Endothelial cell of umbilical vein (primary cell): ENCODE measurements around the gene ABCC11. TPM values are rescaled to one million over a fixed set of nuclear protein-coding genes. Genes with fewer than 3 reads are reported as not detected.

ENCODE experiments used
- BruUV-seq: library from RNA; stranded (reverse); fragments of 400-500 nt; replicated peaks from 2 replicates; lab custom pipeline; 2021; lab: Mats Ljungman, UMichigan
- CTCF ChIA-PET: fragments of 300-600, 350-600 bp; sonication (Branson Sonifier 250); formaldehyde crosslinking; loops from one replicate; lab custom pipeline; 2021; ENCODE audit warnings: antibody characterized with exemption, inconsistent platforms; lab: Charles Lee
- POLR2A ChIA-PET: fragments of 300-600, 350-600 bp; sonication (Branson Sonifier 250); formaldehyde crosslinking; loops from one replicate; lab custom pipeline; 2021; ENCODE audit warnings: antibody characterized with exemption, inconsistent platforms; lab: Charles Lee
- DNase-seq: peaks from one replicate; pipeline ENCODE4 v3.0.0-alpha.2; 2011; ENCODE audit warnings: low read depth, low spot score
- FAIRE-seq: peaks from 2 replicates; lab custom pipeline; 2011; peaks lifted over from hg19 to GRCh38; lab: Jason Lieb, UNC
- H2AFZ ChIP-seq: 2 replicates; pipeline ENCODE4 v1.6.0; 2012; ENCODE audit warnings: low read depth, low read length, control low read depth, inconsistent platforms
- H3K27ac ChIP-seq: 2 replicates; pipeline ENCODE4 v1.5.1; 2011; ENCODE audit warnings: low read depth, mild to moderate bottlenecking, control low read depth, low read length, moderate library complexity; ENCODE audit not compliant: insufficient read depth
- H3K27me3 ChIP-seq, 2 experiments: 2 replicates each; pipeline versions ENCODE4 v1.6.0 to v1.6.1; 2011; ENCODE audit warnings: low read length in 2 of 2, mixed read lengths in 1 of 2; ENCODE audit not compliant: control insufficient read depth in 2 of 2, insufficient read depth in 2 of 2
- H3K36me3 ChIP-seq, 2 experiments: 2 replicates in 1 of 2; 3 replicates in 1 of 2; pipeline ENCODE4 v1.5.1; 2011; ENCODE audit warnings: low read length in 2 of 2, mild to moderate bottlenecking in 1 of 2, moderate library complexity in 1 of 2; ENCODE audit not compliant: control insufficient read depth in 2 of 2, insufficient read depth in 2 of 2; ENCODE audit errors: extremely low read depth in 1 of 2
- H3K4me1 ChIP-seq: 3 replicates; pipeline ENCODE4 v1.5.1; 2011; ENCODE audit warnings: mild to moderate bottlenecking, low read length; ENCODE audit not compliant: control insufficient read depth, insufficient read depth; ENCODE audit errors: extremely low read depth
- H3K4me2 ChIP-seq: 2 replicates; pipeline ENCODE4 v1.6.1; 2011; ENCODE audit warnings: low read length, control low read depth, mixed read lengths; ENCODE audit not compliant: insufficient read depth
- H3K4me3 ChIP-seq, 3 experiments: fragments of 200-600 bp in 1 of 3; sonication (generic), shearing (Covaris generic) in 1 of 3; replicated peaks in 1 of 3; 2 replicates each; pipeline ENCODE4 v1.5.1; 2011 to 2016; ENCODE audit warnings: control low read depth in 3 of 3, low read length in 3 of 3, mild to moderate bottlenecking in 2 of 3, inconsistent platforms in 1 of 3, low read depth in 1 of 3, moderate library complexity in 1 of 3; ENCODE audit not compliant: insufficient read depth in 1 of 3
- H3K79me2 ChIP-seq: 2 replicates; pipeline ENCODE4 v1.6.0; 2012; ENCODE audit warnings: low read length, inconsistent platforms; ENCODE audit not compliant: control insufficient read depth, insufficient read depth
- H3K9ac ChIP-seq: replicated peaks from 2 replicates; pipeline ENCODE3; 2011; ENCODE audit warnings: low read length, control low read depth; ENCODE audit not compliant: insufficient read depth; ENCODE audit errors: extremely low read depth
- H3K9me1 ChIP-seq: replicated peaks from 3 replicates; pipeline ENCODE4 v1.6.0; 2011; ENCODE audit warnings: mild to moderate bottlenecking, low read length; ENCODE audit not compliant: control insufficient read depth, insufficient read depth; ENCODE audit errors: extremely low read depth
- H3K9me3 ChIP-seq: replicated peaks from 2 replicates; pipeline ENCODE4 v1.5.1; 2012; ENCODE audit warnings: low read length, inconsistent platforms; ENCODE audit not compliant: control insufficient read depth, insufficient read depth
- H4K20me1 ChIP-seq: replicated peaks from 2 replicates; pipeline ENCODE3; 2011; ENCODE audit warnings: mild to moderate bottlenecking, low read length; ENCODE audit not compliant: control insufficient read depth, insufficient read depth; ENCODE audit errors: extremely low read depth
- EZH2 ChIP-seq: IDR thresholded peaks from 2 replicates; pipeline ENCODE4 v1.6.1; 2012; ENCODE audit warnings: borderline replicate concordance, low read depth, mild to moderate bottlenecking, moderate library complexity, low read length, inconsistent platforms; ENCODE audit not compliant: severe bottlenecking
- FOS ChIP-seq: IDR thresholded peaks from 2 replicates; pipeline ENCODE4 v1.6.1; 2011; ENCODE audit warnings: mild to moderate bottlenecking, low read length, moderate library complexity, borderline replicate concordance; ENCODE audit not compliant: insufficient read depth
- GATA2 ChIP-seq: IDR thresholded peaks from 2 replicates; pipeline ENCODE4 v1.7.0; 2011; ENCODE audit warnings: low read depth, mild to moderate bottlenecking, moderate library complexity, mixed read lengths, low read length; ENCODE audit not compliant: insufficient read length, insufficient read depth
- JUN ChIP-seq: IDR thresholded peaks from 2 replicates; pipeline ENCODE4 v1.6.1; 2011; ENCODE audit warnings: borderline replicate concordance, low read depth; ENCODE audit not compliant: insufficient read length, insufficient read depth
- POLR2A ChIP-seq: IDR thresholded peaks from 2 replicates; pipeline ENCODE4 v1.6.1; 2012; ENCODE audit warnings: low read depth, mild to moderate bottlenecking, control low read depth, low read length
- POLR2AphosphoS5 ChIP-seq: IDR thresholded peaks from 2 replicates; pipeline ENCODE4 v1.6.1; 2012; ENCODE audit warnings: low read depth, mild to moderate bottlenecking, control low read depth, low read length, moderate library complexity; ENCODE audit not compliant: insufficient read depth
- dilution Hi-C: fragments of 300-500 bp; cut with MboI; formaldehyde crosslinking; loops from one replicate; pipeline ENCODE4 v1.15.0; 2019; ENCODE audit warnings: low sequenced_read_pairs; ENCODE audit not compliant: extremely low pct_ligation_motif_present
- intact Hi-C: fragments of 100-400 bp; cut with micrococcal nuclease; formaldehyde crosslinking; loops from one replicate; pipeline ENCODE4 v1.10.0; 2022
- polyA plus RNA-seq, 4 experiments: library from polyadenylated mRNA; depleted of rRNA in 3 of 4; stranded (reverse) in 3 of 4; unstranded in 1 of 4; fragments of >200 nt; gene quantifications; 2 replicates each; pipeline versions ENCODE4 v1.2.1 to v1.2.3, GENCODE V29; 2011 to 2012; ENCODE audit warnings: missing spikeins in 1 of 4
- total RNA-seq: library from RNA; stranded (reverse); gene quantifications from 2 replicates; pipeline ENCODE4 v1.2.3, GENCODE V29; 2021
- TF ChIP-seq, protein P1 (sequence below): IDR thresholded peaks from 2 replicates; pipeline ENCODE4 v1.6.1; 2011; ENCODE audit not compliant: insufficient read depth, insufficient read length
- TF ChIP-seq, protein P2 (sequence below), 2 donors: IDR thresholded peaks; 1 replicate in 1 of 2; 2 replicates in 1 of 2; pipeline ENCODE4 v1.5.1; 2011; ENCODE audit warnings: low read length in 2 of 2, mild to moderate bottlenecking in 2 of 2, moderate library complexity in 2 of 2, control low read depth in 1 of 2, inconsistent platforms in 1 of 2, low read depth in 1 of 2; ENCODE audit not compliant: insufficient read depth in 1 of 2; ENCODE audit errors: extremely low read depth in 1 of 2

Gene ABCC11
- total and polyA plus RNA-seq, 2 donors (not counting 3 experiments of a cell fraction or from before 2014, with no cell fraction given), result 0.08 TPM; not detected in 1

DNA sequence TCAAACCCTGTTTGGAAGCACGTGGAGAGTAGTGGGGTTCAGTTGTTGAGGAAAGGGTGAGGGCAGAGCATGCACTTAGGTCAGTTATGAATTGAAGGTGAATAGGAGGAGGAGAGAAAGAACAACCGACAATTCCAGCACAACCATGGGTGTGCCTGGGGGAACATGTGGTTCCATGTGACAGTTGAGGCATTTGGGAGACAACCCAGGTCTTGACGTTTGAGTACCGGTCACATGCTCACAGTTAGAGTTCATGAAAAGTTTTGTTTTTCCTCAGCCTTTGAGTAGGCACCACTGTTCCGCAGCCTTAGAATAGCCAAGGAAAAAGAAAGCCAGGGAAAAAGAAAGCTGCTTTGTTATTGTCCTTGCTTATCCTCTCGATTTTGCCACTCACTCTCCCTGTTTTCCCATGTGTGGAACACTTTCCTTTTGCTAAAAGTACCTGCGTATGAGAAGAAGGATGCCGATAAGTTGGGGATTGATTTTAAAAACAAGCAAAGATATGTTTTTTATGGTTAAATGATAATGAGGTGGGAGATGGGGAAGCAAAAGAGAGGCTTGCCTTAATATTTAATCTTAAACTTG is 25.6 kb upstream of the ABCC11 start:
- intact Hi-C loops, result no loop called here
- dilution Hi-C loops, result no loop called here
- Histone ChIP-seq H3K9ac (no peak overlapping the region), H2AFZ (no peak overlapping the region), H3K27me3 (no peaks in the 10 kb centered on the region), H3K4me1 (peaks cover 23% of the 10 kb centered on the region), H3K4me2 (no peak overlapping the region), H3K36me3 (peaks cover 0 to 10% of the 10 kb centered on the region in 2 experiments), H3K9me3 (no peaks in the 10 kb centered on the region), H3K4me3 (no peak overlapping the region), H3K27ac (no peak overlapping the region), H4K20me1 (no peaks in the 10 kb centered on the region), H3K9me1 (no peaks in the 10 kb centered on the region), H3K79me2 (peaks cover 3% of the 10 kb centered on the region)
- TF ChIP-seq FOS, result no peak
- TF ChIP-seq EZH2, result no peak
- CTCF ChIA-PET, result no interaction called here
- DNase-seq, result peak; percentile 29
- FAIRE-seq, result no peak
- no TSS peak for BruUV-seq
- POLR2A ChIA-PET, result no interaction called here

DNA sequence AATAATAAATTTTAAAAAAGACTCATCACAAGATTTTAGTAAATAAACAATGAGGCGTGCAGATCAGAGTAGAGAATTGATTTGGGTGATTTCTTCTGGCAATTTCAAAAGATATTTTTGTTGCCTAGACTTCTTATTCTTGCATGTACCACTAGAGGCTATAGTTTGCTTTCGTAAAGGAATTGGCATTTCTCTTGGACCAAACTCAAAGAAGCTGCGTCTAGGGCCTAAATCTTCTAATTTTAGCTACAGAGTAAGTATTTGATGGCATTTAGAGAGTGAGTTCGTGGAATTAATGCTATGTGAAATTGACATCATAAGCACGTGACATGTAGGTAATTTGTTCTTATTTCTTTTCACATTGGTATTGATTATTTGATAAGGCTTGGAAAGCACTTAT is 24.4 kb upstream of the ABCC11 start:
- BruUV-seq, result no TSS peak
- intact Hi-C loops, result no loop called here
- CTCF ChIA-PET, result interaction anchor here (1.1 to 1.2 kb wide), 2 partner anchors 20 to 47 kb away, joined by 3 read pairs; no protein-coding TSS in a partner anchor

More for the DNA sequence above, 24.4 kb upstream of the ABCC11 start:
- Histone ChIP-seq H3K4me3 (no peak overlapping the region), H3K36me3 (peaks cover 0 to 6% of the 10 kb centered on the region in 2 experiments), H3K4me1 (peaks cover 12% of the 10 kb centered on the region), H3K9me1 (no peaks in the 10 kb centered on the region), H3K79me2 (peaks cover under 1% of the 10 kb centered on the region), H3K27me3 (no peaks in the 10 kb centered on the region), H3K9ac (no peak overlapping the region), H2AFZ (no peak overlapping the region), H3K9me3 (no peaks in the 10 kb centered on the region), H3K4me2 (no peak overlapping the region), H3K27ac (no peak overlapping the region), H4K20me1 (no peaks in the 10 kb centered on the region)
- DNase-seq (no peak), FAIRE-seq (peak; percentile 56)
- POLR2A ChIA-PET, result no interaction called here
- dilution Hi-C loops, result no loop called here
- TF ChIP-seq FOS, result no peak
- TF ChIP-seq, protein P1, sequence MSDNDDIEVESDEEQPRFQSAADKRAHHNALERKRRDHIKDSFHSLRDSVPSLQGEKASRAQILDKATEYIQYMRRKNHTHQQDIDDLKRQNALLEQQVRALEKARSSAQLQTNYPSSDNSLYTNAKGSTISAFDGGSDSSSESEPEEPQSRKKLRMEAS, result no peak
- TF ChIP-seq POLR2A, result no peak
- TF ChIP-seq JUN, result no peak
- TF ChIP-seq GATA2, result no peak
- TF ChIP-seq, protein P2, sequence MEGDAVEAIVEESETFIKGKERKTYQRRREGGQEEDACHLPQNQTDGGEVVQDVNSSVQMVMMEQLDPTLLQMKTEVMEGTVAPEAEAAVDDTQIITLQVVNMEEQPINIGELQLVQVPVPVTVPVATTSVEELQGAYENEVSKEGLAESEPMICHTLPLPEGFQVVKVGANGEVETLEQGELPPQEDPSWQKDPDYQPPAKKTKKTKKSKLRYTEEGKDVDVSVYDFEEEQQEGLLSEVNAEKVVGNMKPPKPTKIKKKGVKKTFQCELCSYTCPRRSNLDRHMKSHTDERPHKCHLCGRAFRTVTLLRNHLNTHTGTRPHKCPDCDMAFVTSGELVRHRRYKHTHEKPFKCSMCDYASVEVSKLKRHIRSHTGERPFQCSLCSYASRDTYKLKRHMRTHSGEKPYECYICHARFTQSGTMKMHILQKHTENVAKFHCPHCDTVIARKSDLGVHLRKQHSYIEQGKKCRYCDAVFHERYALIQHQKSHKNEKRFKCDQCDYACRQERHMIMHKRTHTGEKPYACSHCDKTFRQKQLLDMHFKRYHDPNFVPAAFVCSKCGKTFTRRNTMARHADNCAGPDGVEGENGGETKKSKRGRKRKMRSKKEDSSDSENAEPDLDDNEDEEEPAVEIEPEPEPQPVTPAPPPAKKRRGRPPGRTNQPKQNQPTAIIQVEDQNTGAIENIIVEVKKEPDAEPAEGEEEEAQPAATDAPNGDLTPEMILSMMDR (IDR thresholded peaks at IDR 0.05; ENCODE audit: extremely low read depth in 1 of 2, insufficient read depth in 1 of 2, low read depth in 1 of 2, low read length in 2 of 2), result no peak
- no peak for TF ChIP-seq POLR2AphosphoS5
